ENCODE results near the gene GPA33.

GRCh38 chr1:167127661-167128060, 37.5 kb upstream of the GPA33 start:
- no peak for TF ChIP-seq ZNF624 (tag by site-specific recombination; IDR thresholded peaks at IDR 0.05)
- no peak for TF ChIP-seq ZNF26 (tag by site-specific recombination; IDR thresholded peaks at IDR 0.05)
- TF ChIP-seq ZNF548 (tag by site-specific recombination; IDR thresholded peaks at IDR 0.05): no peak
- TF ChIP-seq CTCF (tag by site-specific recombination; IDR thresholded peaks at IDR 0.05): no peak
